Mesenteric fat pad (tissue), 1 donor: Measurements from ENCODE around the gene INAFM2. TPM values are rescaled to one million over a fixed set of nuclear protein-coding genes. Genes with fewer than 3 reads are reported as not detected.

ENCODE experiments used
- DNase-seq: peaks from one replicate; pipeline ENCODE4 v3.0.0-alpha.2; 2020; ENCODE audit warnings: low spot score
- long read RNA-seq: library from polyadenylated mRNA; unstranded; transcript quantifications from one replicate; pipeline ENCODE4 v2.0.0, GENCODE V29; 2020
- total RNA-seq: library from RNA; stranded (reverse); fragmentation: NEBNext Ultra II Directional; extraction: Animal tissue kit (Norgen Biotek cat#: 25700); gene quantifications from one replicate; pipeline ENCODE4 v1.2.1, GENCODE V29; 2021
- donor health status: DM: yes; HTN: yes; CAD: no.

INAFM2 gene
- 27.9 TPM for total RNA-seq
- long read RNA-seq, transcript INAFM2-202 (1 exons, 3,052 nt), result major isoform, 10 of 10 reads
- long read RNA-seq, partial matches to known transcripts, result 0 of 10 reads
- long read RNA-seq, other reads (novel, unspliced or antisense), result 0 of 10 reads

DNA sequence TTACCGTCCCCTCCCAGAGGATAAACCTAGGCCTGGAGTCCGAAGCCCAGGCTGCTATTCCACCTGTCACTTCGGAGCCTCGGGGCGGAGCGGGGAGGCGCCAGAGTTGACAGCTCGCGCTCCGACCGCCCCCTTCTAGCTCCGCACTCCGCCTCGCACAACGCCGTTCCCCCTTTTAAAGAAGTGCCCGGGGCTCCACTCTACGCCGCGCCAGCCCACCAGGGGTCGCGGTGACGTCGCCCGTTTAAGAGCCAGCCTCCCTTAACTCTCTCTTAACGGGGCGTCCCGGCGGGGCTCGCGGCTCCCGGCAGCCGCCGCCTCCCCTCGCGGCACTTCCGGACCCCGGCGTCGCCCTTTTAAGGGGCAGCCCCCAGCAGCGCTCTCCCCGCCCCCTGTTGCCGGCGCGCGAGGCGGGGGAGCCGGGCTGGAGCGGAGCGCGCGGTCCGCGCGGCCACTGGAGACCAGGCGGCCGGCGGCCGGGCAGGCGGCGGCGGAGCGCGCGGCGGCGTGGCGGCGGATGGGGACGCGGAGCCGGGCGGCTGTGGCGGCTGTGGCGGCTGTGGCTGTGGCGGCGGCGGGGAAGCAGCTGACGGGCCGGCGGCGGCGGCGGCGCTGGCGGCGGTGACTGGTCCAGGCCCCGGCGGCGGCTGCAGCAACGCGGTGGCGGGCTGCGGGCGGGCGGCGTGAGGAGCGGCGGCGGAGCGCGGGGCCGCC lies at the start of gene INAFM2:
TSS of gene INAFM2 (plus strand) at position 454 of the 714 bp plus-strand sequence. CDS start 364 bp downstream, outside the sequence.
- DNase-seq, result peak; percentile 96

DNA sequence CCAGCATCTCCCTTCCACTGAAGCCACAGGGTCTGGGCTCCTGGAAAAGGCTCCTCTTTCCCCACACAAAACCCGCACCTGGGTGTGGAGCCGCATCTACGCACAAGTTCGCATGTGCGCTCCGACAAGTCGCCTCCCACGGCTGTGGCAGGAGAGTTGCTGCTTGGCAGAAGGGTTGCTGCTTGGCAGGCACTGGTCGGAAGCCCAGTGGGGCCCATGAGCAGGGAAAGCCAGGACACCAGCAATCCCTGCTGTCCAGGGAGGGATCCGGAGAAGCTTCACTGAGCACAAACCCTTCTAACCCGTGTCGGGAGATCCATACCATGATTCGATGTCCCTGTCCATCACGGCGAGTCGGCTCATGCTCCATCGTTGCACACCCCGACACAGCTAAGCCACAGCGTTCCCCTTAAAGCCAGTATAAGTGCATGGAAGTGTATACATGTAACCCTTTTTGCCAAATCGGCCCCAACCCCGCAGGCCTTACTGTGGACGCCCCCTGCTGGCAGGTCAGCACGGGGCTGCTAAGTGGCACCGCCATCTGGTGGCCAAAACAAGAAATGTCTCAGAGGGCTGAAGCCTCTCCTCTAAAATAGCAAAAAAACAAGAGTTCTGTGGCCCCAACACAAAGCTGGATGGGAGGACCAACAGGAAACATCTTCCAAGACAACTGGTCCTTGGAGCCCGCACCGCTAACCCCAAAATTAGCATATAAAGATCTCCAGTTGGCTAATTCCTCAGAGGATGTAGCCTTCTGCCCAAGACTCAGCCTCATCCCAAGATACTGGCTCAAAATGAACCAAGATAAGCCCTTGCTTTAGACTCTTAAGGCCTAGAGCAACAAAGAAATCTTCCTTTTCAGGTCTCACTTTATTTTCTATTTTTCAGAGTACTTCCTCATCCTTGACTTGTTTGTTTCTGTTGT lies 48.9 kb upstream of the INAFM2 start:
- DNase-seq, result no peak

DNA sequence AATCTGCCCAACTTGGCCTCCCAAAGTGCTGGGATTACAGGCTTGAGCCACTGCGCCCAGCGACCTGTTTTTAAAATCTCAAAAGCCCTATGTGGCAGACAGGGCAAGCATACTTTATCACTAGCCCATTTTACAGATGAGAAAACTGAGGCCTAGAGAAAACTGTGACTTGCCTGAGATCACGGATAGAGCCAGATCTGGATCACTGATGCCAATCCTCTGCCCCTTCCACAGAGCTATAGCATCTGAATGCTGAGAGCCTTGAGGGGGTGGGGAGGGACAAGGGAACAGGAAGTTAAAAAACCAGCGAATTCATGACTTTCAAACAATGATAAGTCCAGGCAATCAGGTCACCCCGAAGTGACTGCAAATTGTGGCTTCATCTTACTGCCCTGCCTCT lies 48.0 kb upstream of the INAFM2 start:
- no peak for DNase-seq

DNA sequence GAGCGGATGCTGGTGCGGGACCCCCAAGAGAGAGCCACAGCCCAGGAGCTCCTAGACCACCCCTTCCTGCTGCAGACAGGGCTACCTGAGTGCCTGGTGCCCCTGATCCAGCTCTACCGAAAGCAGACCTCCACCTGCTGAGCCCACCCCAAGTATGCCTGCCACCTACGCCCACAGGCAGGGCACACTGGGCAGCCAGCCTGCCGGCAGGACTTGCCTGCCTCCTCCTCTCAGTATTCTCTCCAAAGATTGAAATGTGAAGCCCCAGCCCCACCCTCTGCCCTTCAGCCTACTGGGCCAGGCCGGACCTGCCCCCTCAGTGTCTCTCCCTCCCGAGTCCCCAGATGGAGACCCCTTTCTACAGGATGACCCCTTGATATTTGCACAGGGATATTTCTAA lies 47.5 kb upstream of the INAFM2 start:
- no peak for DNase-seq

DNA sequence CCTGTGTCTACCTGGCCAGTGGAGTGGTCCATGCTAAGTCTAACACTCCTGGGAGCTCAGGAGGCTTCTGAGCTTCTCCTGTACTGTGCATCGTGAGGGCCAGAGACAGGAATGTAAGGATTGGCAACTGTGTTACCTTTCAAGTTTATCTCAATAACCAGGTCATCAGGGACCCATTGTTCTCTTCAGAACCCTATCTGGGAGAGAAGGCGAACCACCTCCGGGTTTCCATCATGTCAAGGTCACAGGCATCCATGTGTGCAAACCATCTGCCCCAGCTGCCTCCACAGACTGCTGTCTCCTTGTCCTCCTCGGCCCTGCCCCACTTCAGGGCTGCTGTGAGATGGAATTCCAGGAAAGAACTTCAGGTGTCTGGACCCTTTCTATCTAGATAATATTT lies 46.6 kb upstream of the INAFM2 start:
- DNase-seq, result no peak

DNA sequence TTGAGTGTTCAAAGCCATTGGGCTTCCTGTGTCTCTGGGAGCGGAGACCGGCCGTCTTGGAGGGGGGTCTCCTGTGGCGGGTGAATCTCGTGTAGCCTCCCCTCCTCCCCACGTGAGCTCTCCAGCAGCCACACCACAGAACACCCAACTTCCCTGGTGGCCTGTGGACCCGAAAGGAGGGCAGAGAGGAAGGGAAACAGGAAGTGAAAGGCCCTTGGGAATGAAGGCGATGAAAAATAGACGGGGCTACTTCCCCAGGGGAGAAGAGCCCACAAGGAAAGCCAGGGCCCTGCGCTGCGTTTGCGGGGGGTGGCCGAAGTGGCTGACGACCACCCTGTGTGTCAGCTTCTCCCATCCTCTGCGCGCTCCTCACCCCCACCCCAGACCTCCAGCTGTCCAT lies 46.0 kb upstream of the INAFM2 start:
- DNase-seq, result no peak

DNA sequence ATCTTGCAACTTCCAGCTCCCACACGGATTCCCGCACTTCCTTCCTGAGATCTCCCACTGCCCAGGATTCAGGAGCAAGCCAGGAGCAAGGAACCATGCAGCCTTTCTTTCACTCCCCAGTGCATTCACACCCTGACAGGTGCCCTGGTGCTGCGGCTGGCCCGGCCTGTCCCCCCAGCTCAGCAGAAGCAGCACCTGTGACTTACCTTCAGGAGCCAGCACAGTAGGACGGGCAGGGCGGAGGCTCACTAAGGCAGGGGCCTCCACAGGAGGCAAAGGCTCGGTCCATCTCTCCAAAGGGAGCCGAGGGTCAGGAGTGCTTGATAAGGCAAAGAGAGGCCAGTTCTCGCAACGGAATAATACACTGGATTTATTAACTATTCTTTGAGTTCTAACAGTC lies 45.5 kb upstream of the INAFM2 start:
- DNase-seq, result no peak

DNA sequence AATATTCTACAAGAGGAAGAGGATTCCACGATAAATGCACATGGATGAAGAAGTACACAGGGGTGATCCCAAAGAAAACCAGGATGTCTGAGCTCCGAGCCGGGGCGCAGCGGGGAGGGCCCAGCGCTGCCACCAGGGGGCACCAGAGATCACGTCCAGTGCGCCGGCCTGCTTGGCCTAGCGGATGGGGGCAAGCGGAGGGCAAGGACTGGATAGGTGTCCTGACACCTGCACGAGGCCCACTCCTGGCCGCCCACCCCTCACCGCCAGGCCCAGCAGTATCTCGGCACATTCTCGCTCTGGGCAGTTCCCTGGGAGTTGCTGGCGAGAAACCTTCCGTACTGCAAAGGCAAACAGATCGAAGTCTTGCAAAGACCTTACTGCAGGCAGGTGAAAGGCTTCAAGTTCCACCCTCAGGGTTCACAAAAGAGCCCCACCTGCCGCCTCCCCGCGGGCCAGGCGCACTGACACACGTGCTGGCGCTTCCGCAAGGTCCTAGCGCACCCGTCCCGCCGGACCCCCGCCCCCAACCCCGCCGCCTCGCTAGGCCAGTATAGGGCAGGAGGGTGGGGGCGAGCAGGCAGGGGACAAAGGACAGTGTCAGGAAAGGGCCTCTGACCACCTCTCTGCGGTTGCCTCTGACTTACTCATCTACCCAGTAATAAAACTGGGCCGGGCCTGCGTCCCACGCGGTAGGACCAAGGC lies 43.9 kb upstream of the INAFM2 start:
- DNase-seq, result no peak

DNA sequence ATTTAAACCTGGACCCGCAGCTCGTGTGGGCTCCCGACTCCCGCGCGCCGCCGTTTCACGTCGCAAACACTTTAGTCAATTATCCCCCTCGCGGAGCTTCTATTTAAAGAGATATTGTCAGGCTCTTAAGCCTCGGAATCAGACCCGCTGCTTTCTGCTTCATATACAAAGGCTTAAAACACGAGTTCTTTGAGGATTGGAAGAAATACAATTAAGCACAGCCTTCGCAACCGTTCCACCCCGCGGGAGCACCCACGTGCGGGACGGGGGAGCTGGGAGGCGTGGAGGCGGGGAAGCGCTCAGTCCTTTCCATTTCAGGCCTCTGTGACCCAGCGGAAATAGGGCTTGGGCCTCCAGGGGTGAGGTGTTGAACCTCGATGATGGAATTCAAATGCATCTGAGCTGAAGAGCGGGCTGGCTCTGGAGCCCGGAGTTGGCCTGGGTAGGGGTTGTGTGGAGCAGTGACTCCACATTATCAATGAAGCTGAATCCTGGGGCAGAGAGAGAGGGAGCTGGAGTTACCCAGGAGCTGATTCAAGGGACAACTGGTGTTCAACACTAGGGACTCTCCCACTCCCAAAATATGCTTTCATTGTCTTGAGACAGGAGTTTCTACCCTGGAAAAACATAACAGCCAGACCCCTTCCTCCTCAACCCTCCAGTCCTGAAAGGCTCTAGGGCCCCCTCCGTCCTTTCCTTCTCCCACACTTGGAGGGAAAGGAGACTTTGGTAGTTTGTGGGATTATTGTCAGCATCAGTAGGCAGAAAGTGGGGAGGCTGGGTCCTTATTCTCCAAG lies 43.0 kb upstream of the INAFM2 start:
- DNase-seq, result no peak

DNA sequence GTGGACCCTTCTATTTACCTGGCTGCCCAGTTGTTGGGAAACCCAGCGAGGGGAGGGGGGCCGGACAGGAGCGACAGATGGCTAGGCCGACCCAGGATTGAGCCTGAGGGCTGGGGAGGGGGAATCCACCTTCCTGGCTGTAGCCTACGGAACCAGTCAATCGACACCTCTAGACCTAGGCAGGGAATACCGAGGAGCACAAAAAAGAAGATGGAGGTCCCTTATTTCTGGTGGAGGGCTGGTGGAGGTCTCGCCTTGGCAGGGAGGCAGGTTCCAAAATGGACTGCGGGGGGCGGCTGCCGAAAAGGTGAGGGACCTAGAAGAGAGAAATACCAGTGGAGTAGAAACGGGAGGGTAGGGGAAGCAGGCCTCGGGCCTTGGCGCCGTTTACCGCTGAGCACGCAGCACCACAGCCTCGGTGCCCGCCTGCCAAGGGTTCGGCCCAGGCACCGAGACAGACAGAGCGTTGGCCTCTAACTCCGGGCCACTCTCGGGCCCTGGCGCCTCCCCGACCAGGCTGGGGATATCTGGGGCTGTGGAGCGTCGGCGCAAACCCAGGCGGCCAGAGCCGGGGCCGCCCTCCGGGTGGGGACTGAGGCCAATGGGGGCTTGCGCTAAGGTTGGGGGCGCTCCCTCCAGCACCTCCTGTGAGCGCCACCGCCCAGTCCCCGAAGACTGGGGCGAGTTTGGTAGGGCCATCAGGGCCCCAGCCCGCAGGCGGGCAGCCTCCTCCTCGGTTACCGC lies 42.3 kb upstream of the INAFM2 start:
- DNase-seq, result no peak

DNA sequence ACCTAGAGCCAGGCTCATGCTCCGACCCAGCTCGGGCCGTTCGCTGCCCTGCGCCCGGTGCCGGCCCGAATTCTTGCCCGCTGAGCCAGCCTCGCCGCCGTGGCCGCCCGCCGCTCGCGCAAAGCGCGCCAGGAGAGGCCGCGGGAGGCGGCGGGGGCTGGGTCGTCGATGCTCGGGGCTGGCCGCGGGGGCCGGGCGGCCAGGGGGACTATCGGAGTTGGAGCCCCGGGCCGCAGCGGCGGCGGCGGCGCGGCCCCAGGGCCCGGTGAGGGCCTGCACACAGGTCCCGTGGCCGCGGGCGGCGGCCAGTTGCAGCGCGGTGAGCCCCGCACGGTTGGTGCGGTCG lies 41.7 kb upstream of the INAFM2 start:
- no peak for DNase-seq

DNA sequence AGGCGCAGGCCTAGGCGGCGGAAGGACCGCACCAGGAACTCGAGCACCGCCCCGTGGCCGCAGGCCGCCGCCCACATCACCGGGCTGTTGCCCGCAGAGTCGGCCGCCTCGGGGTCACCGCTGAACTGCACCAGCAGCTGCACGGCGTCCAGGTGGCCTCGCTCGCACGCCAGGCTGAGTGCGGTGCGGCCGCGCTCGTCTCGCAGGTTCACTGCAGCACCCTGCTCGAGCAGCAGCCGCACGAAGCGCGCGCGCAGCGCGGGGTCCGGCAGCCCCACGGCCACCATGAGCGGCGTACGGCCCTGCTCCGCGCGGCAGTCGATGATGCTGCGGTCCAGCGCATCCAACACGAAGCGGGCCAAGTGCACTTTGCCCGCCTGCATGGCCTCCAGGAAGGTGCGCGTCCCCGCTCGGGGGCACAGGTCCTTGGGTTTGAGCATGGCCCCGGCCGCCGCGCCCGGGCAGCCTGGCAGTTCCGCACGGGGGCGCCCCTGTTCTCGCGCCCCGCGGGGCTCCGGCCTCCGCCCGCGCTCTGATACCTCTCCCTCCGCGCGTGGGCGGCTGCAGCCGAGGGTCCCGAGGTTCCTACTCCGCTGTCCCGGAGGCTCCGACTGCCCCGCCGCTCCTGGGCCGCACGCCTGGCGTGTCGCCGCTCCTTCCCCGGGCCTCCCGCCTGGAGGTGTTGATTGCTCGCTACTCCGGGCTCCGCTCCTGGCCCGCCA lies 41.2 kb upstream of the INAFM2 start:
- no peak for DNase-seq

DNA sequence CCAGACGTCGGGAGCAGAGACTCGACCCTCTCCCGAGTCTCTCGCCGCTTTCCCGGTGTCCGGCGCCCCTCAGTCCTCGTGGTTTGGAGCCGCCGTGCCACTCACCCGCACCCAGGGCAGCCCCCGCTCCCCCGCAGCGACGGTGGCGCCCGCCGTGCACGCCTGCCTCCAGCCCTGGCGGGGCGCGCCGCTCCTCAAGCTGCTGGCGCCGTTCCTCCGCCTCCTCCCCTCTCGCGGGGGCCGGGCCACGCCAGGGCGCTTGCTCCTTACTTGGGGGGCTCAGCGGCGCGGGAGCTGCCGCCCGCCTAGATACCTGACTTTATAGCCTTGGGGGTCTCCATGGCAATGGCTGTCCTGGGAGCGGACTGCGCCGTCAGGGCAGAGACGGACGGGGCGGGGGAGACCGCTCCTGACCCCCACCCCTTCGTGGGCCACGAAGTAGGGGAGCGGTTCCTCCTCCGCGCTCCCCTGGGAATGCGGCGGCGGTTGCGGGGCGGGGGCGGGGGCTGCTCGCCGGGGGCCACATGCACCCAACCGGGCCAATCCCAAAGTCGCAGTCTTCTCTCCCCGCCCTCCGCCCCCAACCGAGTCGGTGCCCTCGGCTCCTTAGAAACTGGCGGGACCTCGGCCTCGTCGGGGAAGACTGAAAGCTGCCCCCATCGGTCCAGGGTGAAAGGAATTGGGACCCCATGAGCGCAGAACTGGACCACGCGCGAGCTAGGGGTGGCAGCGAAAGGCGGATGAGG lies 40.5 kb upstream of the INAFM2 start, which contains the start of gene ANKRD63:
TSS of gene ANKRD63 (minus strand) at position 196 of the 746 bp plus-strand sequence. CDS start 478 bp downstream, outside the sequence.
- no peak for DNase-seq

DNA sequence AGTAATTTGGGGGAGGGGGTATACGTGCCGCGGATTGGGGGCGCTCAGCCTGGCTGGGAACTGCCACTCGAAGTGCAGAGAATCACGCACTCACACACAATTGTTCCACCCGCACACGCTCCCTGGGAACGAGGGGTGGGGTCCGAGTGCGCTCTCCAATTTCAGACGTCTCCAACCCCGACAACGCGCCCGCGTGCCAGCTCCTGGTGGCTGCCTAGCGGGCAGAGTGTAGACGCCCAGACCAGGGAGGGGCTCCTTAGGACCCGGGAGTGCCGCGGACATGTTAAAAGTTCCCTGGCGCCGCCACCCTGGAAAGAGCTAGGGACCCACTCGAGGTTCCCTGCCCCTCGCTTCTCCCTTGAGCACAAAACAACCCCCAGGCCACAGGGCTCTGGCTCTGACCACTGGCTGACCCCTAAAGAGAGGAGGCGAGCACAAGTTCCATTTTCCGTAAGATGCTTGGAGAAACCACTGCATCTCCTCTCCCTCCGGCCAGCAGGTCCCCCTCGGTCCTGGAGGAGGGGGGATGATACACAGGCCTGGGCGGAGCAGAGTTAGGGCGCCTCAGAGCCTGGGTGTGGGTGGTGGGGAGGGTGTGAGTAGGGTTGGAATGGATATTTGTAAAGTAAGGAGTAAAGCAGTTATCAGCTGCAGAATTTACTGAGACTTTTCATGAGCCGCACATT lies 39.7 kb upstream of the INAFM2 start:
- DNase-seq, result no peak

DNA sequence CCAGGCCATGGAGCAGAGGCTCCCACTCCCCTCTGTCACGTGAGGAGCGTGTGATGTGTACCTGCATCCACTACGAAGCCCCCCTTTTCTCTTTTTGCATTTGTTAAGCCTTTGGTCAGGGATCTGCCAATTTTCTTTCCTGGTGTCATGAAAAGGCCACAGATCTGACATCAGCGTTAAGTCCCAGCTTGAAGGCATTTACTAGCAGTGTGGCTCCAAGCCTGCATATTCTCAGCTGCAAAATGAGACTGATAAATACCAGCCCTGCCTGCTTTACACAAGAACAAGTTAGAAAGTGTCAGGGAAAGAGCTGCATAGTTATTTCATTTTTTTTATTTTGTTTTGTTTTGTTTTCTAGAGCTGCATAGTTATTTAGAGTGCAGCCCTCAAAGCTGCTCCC lies 38.3 kb upstream of the INAFM2 start:
- no peak for DNase-seq

DNA sequence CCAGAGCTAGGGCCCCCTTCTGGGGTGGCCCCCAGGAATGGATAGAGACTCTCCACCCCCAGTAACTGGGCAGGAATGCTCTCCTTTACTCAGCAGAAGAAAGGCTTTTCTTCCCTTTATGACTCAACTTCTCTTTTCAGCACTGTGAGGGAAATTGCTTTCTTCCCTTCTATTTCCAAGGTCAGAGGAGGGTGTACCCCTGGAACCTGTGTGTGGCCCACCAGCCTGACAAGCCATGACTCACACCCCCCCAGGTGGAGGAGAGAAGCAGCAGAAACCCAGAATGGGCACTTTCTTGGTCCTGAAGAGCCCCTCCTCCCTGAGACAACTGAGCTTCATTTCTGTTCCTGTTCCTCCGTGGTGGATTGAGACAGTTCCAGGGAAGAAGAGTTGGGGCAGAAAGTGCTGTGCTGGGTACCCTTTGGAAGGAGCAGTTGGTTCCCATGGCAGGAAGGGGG lies 37.9 kb upstream of the INAFM2 start:
- no peak for DNase-seq

DNA sequence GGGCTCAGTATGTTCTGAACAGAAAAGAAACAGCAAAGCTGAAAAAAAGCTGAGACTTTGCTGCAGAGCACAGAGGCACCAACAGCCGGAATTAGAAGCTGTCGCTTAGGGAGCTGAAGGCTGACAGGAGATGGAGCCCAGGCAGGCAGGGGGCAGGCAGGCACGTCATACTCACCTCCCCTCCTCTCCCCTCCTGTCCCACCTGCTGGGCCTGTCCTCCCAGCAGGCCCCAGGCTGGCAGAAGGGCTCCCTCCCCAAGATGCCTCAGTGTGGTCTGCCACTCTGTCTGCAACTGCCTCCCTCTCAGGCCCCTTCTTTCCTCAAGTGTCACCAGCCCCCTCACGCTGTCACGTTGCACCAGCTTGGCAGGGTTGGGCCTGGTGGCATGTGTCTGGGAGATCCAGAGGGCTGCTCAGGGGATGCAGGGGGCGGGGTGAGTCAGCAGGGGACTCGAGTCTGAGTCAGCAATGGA lies 37.4 kb upstream of the INAFM2 start:
- DNase-seq, result no peak

DNA sequence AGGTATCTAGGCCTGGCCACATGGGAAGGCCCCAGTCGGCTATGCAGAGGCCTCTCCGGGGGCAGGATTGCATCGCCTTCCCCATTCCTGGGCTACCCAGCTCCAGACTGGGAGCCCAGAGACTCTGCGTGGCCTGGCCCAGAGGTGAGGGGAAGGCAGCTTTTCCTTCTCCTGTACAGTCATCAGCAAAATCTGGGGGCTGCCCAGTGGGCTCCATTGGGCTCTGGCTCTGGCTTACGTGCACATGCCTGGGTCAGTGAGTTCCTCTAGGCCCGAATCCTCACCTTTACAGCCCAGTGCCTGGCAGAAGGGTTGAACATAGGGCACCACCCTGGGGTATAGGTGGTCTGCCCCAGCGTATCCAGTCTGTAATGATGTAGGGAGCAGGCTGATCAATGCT lies 36.7 kb upstream of the INAFM2 start:
- no peak for DNase-seq
